ENCODE measurements around the gene DCAF17.
A peak's percentile ranks its signal among the peaks of the same experiment; 100 is the strongest.
"Not testable (repeated sequence)": the region's sequence is repeated elsewhere in the genome, so short reads cannot be mapped to it uniquely, and the experiment has no call there.

Gene DCAF17

DNA sequence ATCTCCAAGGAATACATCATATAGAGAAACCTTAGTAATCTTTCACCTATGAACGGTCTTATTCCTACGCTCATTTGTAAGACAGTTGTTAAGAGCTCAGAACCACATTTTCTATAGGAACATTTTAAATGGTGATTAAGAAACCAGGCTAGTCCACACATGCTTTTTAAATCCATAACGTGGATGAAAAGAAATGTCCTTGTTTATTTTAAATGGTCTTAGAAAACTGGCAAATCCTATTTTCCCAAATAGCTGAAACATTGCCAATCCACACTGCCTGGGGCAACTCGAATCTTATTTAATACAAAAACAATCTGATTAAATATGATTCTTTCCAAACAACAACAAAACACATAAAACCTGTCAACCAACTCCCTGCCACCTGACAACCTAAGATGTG, 23.9 kb upstream of the DCAF17 start:
- H3K4me3 ChIP-seq (ENCODE audit: low read depth, low read length): no peak overlapping the region
- no peak for DNase-seq (ENCODE audit: low read depth)
- TF ChIP-seq, protein P1, sequence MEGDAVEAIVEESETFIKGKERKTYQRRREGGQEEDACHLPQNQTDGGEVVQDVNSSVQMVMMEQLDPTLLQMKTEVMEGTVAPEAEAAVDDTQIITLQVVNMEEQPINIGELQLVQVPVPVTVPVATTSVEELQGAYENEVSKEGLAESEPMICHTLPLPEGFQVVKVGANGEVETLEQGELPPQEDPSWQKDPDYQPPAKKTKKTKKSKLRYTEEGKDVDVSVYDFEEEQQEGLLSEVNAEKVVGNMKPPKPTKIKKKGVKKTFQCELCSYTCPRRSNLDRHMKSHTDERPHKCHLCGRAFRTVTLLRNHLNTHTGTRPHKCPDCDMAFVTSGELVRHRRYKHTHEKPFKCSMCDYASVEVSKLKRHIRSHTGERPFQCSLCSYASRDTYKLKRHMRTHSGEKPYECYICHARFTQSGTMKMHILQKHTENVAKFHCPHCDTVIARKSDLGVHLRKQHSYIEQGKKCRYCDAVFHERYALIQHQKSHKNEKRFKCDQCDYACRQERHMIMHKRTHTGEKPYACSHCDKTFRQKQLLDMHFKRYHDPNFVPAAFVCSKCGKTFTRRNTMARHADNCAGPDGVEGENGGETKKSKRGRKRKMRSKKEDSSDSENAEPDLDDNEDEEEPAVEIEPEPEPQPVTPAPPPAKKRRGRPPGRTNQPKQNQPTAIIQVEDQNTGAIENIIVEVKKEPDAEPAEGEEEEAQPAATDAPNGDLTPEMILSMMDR (conservative IDR thresholded peaks at IDR 0.05; ENCODE audit: low read depth, low read length): no peak

DNA sequence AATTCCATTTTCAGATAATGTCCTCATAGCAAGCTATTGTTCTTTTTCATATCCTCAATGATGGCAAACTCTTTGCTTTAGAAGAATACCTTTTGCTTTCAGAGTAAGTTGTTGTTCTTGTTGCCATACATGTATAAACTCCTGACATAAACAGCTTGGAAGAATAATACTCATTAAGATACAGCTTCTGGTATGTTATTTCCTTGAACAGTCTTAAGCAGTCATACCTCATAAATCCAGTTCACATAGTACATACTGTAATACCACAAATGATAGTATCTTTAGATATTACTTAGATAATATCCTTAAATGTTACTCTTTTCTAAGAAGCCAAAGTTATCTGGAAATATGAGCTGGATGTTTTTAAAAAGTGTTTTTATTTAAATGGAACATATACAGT, 23.4 kb upstream of the DCAF17 start:
- no peak for DNase-seq (ENCODE audit: low read depth)
- TF ChIP-seq, protein P1 (conservative IDR thresholded peaks at IDR 0.05; ENCODE audit: low read depth, low read length): no peak
- H3K4me3 ChIP-seq (ENCODE audit: low read depth, low read length): no peak overlapping the region

DNA sequence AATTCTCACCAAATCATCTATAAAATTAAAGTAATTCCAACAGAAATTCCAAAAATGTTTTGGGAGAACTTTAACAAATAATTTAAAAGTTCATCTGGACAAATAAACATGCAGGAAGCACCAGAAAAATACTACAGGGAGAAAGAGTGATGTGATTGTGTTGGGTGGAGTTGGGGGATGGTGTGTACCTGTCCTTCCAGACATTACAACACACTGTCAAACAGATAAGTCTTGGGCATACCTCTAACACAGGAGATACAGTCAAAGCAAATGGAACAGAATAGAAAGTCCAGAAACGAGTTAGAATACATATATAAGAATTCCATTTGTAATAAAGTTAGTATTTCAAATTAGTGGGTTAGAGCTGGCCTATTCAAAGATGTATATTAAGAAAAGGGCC, 22.8 kb upstream of the DCAF17 start:
- DNase-seq (ENCODE audit: low read depth): no peak
- no peak overlapping the region for H3K4me3 ChIP-seq (ENCODE audit: low read depth, low read length)
- TF ChIP-seq, protein P1 (conservative IDR thresholded peaks at IDR 0.05; ENCODE audit: low read depth, low read length): no peak

GRCh38 chr2:171411791-171412483, 22.1 kb upstream of the DCAF17 start:
- TF ChIP-seq, protein P1 (conservative IDR thresholded peaks at IDR 0.05; ENCODE audit: low read depth, low read length): no peak
- H3K4me3 ChIP-seq (ENCODE audit: low read depth, low read length): no peak overlapping the region
- peak; percentile 39 for DNase-seq (ENCODE audit: low read depth)

- no peak overlapping the region for H3K4me3 ChIP-seq (ENCODE audit: low read depth, low read length)
- TF ChIP-seq, protein P1 (conservative IDR thresholded peaks at IDR 0.05; ENCODE audit: low read depth, low read length): no peak
- peak; percentile 38 for DNase-seq (ENCODE audit: low read depth)
Observed at GRCh38 chr2:171412571-171413175, 21.4 kb upstream of the DCAF17 start.

- H3K4me3 ChIP-seq (ENCODE audit: low read depth, low read length); DNase-seq (ENCODE audit: low read depth): not testable (repeated sequence)
Observed at GRCh38 chr2:171414645-171415044, 19.4 kb upstream of the DCAF17 start.

DNA sequence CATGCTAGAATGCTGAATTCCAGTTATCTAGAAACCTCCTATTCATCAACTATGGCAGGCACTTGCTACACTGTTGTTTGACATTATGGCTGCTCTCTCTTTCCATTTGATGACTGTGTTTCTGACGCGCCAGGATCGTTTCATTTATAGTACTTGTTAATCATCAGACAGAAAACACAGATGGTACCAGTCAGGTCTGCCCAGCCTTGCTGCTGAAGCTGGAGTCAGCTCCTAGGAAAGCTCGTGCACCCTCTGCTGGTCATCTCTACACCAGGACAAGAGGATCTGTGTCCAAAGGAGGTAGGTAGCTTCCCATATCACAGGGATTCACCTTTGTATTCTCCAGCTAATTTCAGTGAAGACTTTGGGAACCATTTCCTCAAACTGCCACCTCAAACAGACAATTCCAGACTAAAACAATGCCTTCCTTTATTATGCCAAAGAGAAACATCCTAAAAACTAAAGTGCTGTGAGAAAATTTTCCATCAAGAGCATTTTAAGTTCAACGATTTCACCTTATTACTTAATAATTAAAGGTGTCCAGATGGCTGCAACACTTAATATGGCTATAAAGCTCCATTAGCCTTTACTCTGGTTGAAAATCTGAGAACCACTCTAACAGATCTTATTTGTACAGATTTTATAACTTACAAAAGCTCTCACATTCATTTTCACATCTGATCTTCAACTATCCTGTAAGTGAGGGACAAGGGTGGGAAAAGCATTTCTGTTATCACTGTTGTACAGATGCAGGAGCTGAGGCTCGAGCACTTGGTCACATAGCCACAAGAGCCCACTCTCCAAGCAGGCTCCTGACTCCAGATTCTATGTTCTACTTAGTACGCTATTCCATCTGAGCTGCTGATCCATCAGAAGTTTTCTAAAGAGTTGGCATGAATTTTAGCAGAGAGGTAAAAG, 17.8 kb upstream of the DCAF17 start:
- DNase-seq (ENCODE audit: low read depth): peak; percentile 98
- TF ChIP-seq, protein P1 (conservative IDR thresholded peaks at IDR 0.05; ENCODE audit: low read depth, low read length): peak; percentile 98
- no peak overlapping the region for H3K4me3 ChIP-seq (ENCODE audit: low read depth, low read length)
